Forelimb muscle (tissue), 1 donor: Measurements from ENCODE around the gene TNFSF18. TPM values are rescaled to one million over a fixed set of nuclear protein-coding genes. Genes with fewer than 3 reads are reported as not detected.

Source experiments
- DNase-seq: peaks from one replicate; pipeline ENCODE4 v3.0.0-alpha.2; 2013; ENCODE audit warnings: low read depth
- polyA plus RNA-seq: library from polyadenylated mRNA; unstranded; fragments of 120-200 nt; gene quantifications from one replicate; pipeline ENCODE4 v1.2.1, GENCODE V29; 2013; ENCODE audit not compliant: insufficient read length

Gene TNFSF18
- polyA plus RNA-seq, 1 donor = 0.11 TPM

DNA sequence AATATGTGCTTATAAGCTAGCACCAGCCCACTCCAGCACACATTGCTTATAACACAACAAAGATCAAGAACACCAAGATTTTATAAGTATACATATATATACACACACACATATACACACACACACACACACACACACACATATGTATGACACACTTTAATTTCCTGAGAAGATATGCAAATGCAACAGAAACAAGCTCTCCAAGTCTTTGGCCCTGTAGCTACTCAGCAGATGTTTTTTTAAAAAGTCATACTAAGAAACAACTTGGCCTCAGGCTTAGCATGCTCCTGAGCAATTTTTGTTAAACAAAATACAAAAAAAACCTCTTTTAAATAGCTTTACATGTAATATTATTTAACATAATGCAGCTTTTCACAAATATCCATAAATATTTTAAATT lies 11.1 kb downstream of the TNFSF18 start:
- DNase-seq = no peak

- no peak for DNase-seq
Observed at GRCh38 chr1:173038875-173039554, 11.7 kb downstream of the TNFSF18 start.

- no peak for DNase-seq
Observed at GRCh38 chr1:173024543-173024942, 26.2 kb downstream of the TNFSF18 start.

DNA sequence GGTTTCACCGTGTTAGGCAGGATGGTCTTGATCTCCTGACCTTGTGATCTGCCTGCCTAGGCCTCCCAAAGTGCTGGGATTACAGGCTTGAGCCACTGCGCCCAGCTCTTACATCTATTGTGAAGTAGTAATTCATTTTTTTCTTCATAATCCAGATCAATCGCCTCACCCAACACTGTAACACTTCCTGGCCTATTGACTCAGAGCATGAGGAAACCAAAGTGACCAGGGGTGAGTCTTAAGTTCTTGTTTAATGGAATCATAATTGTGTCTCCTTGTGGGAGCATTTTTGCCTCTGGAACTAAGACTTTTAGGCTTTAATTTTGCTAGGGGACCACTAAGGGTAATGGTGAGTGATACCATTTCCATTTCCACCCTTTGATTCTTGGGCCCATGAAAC lies 27.4 kb downstream of the TNFSF18 start:
- no peak for DNase-seq

DNA sequence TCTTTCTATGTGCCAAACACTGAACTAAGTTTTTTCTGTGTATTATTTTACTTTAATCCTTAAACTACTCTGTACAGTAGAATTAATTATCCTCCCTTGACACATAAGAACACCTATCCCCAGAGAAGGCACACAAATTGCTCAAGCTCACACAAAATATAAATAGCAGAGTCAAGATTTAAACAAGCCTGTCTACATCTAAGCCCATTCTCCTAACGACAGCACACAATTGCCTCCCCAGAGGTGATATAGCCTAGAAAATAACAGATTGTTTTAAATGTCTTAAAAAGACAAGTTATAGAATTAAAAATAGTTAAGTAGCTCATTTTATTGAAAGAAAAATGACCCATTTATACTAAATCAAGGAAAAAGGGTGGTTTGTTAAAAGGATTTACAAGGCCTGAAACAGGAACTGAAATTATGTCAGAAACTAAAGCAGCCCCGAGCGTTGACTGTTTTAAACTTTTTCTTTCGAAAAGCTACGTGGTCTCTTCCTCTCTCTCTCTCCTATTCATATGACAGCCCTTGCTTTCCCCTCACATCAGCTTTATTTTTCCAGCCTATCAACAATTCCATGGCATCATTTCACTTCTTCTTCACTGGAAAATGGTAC lies 30.5 kb downstream of the TNFSF18 start:
- no peak for DNase-seq

DNA sequence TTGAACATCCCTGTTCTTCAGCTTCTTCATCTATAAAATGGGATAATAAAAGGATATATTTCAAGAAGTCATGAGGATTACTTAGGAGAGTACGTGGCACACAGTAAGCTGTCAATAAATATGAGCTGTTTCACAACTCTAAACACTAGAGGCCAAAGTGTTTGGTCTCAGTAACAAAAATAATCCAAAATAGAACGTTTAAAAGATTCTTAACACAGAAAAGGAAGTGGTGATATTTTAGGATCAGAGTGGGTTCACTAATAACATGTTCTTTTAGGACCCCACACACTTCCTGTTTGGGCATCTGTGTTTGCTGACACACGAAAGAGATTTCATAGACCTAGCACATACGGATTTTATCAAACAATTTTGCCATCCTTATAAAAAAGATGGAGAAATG lies 32.9 kb downstream of the TNFSF18 start:
- DNase-seq = no peak

DNA sequence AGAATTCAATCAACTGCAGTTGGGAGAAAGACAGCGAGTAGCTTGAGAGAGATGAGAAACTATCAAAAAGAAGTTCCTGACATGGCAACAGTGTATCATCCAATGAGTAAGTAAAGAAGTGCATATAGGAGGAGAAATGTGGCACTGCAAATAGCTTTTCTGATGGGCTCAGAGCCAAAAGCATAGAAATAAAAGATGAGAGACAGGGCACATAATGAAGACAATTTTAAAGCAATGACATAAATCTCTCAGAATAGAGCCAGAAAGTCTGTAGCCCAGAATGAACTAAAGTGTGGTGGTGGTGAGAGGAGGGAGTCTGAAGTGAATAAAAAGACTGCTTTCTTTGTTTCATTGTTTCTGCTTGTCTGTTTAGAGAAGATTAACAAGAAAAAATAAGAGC lies 34.3 kb downstream of the TNFSF18 start:
- DNase-seq = no peak

GRCh38 chr1:173015629-173016028 lies 35.1 kb downstream of the TNFSF18 start:
- DNase-seq = no peak

DNA sequence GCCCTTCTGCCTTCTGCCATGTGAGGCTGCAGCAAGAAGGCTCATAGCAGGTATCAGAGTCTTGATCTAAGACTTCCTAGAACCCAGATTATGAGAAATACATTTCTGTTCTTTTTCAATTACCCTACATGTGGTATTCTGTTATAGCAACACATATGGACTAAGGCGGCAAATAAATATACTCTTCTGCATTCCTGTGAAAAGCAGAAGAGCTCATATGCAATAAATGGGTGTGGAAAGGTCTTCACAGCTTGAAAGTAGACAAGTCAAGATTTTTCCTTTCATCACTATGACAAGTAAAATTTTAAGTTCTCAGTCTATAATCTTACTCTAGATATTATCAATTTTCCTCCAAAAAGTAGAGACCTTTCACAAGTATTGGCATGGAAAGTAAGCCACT lies 36.6 kb downstream of the TNFSF18 start:
- DNase-seq = no peak

DNA sequence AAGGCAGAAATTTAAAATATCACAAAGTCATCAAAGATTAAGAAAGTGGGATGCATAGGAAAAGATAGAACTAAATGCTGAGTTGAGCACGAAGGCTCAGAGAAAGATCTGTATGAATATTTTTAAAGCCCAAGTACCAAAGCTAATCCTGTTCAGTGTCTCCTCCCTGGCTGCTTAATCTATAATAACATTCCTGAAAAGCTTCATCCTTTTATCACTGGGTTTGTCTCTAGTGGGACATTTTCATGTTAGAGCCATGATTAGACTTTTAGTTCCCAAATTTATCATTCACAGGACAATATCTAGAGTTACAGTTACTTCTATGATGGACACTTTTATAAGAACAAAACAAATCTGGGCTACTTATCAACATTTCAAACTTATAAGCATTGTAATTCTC lies 38.6 kb downstream of the TNFSF18 start:
- DNase-seq = no peak

- DNase-seq = no peak
Observed at GRCh38 chr1:173009597-173009996, 41.1 kb downstream of the TNFSF18 start.

GRCh38 chr1:173005196-173005864 lies 45.4 kb downstream of the TNFSF18 start:
- no peak for DNase-seq

DNA sequence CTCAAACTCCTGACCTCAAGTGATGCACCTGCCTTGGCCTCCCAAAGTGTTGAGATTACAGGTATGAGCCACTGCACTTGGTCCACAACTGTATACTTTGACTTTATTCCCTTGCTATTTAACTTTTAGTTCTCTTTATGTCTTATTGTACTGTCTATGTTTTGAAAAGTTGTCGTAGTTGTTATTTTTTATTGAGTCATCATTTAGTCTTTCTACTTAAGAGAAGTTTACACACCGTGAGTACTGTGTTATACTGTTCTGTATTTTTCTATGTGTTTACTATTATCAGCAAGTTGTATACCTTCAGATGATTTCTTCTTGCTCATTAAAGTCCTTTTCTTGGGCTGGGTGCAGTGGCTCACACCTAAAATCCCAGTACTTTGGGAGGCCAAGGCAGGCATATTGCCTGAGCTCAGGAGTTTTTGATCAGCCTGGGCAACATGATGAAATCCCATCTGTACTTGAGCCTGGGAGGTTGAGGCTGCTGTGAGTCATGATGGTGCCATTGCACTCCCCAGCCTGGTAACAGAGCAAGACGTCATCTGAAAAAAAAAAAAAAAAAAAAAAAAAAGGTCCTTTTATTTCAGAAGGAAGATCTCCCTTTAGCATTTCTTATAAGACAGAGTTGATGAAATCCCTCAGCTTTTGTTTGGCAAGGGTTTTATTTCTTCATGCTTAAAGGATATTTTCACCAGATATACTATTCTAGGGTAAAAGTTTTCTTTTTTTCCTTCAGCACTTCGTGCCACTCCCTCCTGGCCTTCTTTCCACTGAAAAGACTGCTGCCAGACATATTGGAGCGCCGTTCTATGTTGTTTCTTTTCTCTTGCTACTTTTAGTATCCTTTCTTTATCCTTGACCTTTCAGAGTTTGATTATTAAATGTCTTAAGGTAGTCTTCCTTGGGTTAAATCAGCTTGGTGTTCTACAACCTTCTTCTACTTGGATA lies 47.6 kb downstream of the TNFSF18 start:
- no peak for DNase-seq

DNA sequence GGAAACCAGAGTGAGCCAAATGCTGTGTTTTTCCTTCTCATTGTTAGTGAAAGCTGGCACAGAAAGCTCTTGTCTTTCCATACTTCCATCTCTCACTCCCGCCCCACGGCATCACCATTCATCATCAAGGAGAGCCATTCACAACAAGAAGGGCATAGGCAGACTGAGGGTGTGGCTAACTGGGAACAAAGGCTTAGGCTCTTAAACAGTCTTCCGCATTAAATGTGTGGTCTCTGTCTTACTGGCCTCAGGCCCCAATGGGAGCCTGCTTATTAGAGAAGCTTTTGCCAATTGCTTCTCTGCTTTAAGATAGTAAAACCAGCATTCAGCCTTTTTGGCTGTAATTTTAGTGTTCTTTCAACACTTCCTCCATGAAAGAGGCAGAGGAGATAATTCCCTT lies 51.4 kb downstream of the TNFSF18 start:
- DNase-seq = no peak

- no peak for DNase-seq
Observed at GRCh38 chr1:172997941-172998361, 52.8 kb downstream of the TNFSF18 start.

DNA sequence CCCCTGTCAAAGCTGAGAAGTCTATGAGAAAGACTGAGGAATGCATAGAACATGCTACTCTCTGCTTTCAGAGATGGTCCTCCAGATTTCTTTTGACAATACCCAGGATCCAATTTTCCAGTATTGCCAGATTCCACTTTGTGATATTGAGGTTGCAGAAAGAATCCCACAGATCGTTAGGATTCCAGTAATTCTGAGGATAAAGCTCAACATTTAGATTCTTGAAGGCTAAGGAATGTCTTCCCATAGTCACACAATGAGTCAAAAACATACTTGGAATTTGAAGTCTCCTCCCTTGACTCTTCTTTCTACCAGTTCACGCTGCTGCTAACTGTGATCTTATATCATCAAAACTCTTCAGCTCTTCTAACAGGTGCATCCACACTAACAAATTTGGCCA lies 57.1 kb downstream of the TNFSF18 start:
- no peak for DNase-seq

DNA sequence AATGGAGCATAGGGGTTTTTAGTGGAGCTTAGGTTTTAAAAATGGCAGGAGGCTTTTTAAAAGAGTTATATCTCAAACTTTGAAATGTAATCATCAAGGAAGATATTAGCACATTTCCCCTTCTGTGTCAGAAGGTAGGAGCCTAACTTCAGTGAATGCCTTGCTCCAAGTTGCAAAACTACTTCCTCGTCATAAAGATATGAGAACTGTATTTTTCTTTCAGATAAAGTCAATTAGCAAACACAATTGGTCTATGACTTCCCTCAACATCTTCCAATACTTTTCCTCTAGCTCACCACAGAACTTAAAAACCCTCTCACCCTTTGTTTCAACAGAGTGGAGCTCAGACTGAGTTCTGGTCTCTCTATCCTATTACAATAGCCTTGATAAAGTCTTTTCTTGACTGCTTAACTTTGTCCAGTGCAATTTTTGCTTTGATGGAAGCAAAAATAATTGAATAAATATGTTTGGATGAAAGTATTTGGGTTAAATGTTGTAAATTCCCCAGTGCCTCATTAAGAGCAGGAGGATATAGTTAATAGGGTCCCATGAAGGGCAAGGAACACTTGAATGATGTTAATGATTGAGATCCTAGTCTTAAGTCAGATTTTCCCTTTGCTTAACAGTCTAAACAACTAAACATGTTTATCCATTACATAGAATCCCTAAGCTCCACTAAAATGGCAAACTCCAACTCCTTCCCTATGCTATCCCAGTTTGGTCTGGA lies 58.9 kb downstream of the TNFSF18 start:
- DNase-seq = no peak

DNA sequence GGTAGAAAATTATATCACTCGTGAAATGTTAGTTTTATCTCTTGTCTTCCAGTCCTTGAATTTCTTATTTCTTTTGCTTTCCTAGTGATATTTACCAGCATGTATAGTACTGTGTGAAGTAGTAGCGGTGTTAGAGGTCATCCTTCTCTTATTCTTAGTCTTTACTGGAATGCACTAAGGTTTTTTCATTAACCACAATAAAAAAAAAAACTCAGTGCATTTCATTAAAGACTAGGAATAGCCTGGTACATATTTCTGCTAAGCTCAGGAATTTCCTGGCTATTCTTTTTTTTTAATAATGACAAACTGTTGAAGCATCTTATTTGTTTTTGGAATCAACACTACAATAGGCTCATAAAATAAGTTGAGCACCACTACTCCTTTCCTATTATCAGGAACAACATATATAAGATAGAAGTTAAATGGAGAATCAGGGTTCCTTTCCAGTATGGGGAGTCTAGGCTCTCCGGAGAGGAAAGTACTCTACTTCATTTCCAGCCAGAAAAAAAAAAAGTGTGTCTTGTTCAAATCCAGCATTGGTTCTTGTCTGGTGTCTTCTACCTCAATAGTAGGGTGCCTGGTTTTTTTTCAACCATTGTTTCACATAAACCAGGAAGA lies 60.0 kb downstream of the TNFSF18 start:
- no peak for DNase-seq
